HepG2 (cell line): ENCODE results near the gene TRPT1. TPM values are rescaled to one million over a fixed set of nuclear protein-coding genes. Genes with fewer than 3 reads are reported as not detected.

Experiments used
- ATAC-seq: fragments of 200-7000 bp; cut with Tn5 transposase; 3 replicates; pipeline ENCODE4 v1.9.1; 2020; ENCODE audit warnings: mild to moderate bottlenecking, moderate library complexity
- BruUV-seq: library from RNA; stranded (reverse); fragments of 400-500 nt; replicated peaks from 2 replicates; lab custom pipeline; 2021; lab: Mats Ljungman, UMichigan
- CTCF ChIA-PET: fragments of 300-600 bp; formaldehyde crosslinking; extraction: SDS; loops from one replicate; lab custom pipeline; 2021; ENCODE audit warnings: low total read pairs, inconsistent platforms, low intra/inter-chr PET ratio; lab: Yijun Ruan, JAX
- POLR2A ChIA-PET: fragments of 350-600 bp; sonication (Branson Sonifier 250); formaldehyde crosslinking; loops from one replicate; lab custom pipeline; 2020; ENCODE audit warnings: antibody characterized with exemption, inconsistent platforms; lab: Yijun Ruan, JAX
- DNase-seq: peaks from one replicate; pipeline ENCODE4 v3.0.0-alpha.2; 2015; ENCODE audit warnings: low spot score
- FAIRE-seq: peaks from 3 replicates; lab custom pipeline; 2011; peaks lifted over from hg19 to GRCh38; lab: Jason Lieb, UNC
- H2AFZ ChIP-seq: one replicate; pipeline ENCODE4 v1.6.1; 2011; ENCODE audit warnings: low read length, inconsistent platforms
- H3K27ac ChIP-seq: fragments of 300-600 bp; 3 replicates; pipeline ENCODE4 v1.8.0; 2011; ENCODE audit warnings: mixed run types, mild to moderate bottlenecking, mixed read lengths, low read length, inconsistent platforms; ENCODE audit not compliant: insufficient read depth; ENCODE audit errors: extremely low read length
- H3K27me3 ChIP-seq, 2 experiments: fragments of 200-600 bp in 1 of 2; 2 replicates in 1 of 2; 3 replicates in 1 of 2; pipeline versions ENCODE4 v1.6.0 to v1.8.0; 2011; ENCODE audit warnings: low read length in 2 of 2, mild to moderate bottlenecking in 2 of 2, moderate library complexity in 2 of 2, inconsistent platforms in 1 of 2; ENCODE audit not compliant: insufficient read depth in 2 of 2, control insufficient read depth in 1 of 2
- H3K36me3 ChIP-seq, 2 experiments: fragments of 200-600 bp in 1 of 2; replicated peaks in 1 of 2; 2 replicates in 1 of 2; 3 replicates in 1 of 2; pipeline versions ENCODE4 v1.5.1 to v1.8.0; 2011; ENCODE audit warnings: low read length in 2 of 2, inconsistent platforms in 1 of 2; ENCODE audit not compliant: insufficient read depth in 2 of 2, control insufficient read depth in 1 of 2
- H3K4me1 ChIP-seq: 2 replicates; pipeline ENCODE4 v1.5.1; 2012; ENCODE audit warnings: low read length, inconsistent platforms; ENCODE audit not compliant: insufficient read depth
- H3K4me2 ChIP-seq: 2 replicates; pipeline ENCODE4 v1.6.0; 2011; ENCODE audit warnings: low read depth, low read length, inconsistent platforms
- H3K4me3 ChIP-seq, 3 experiments: fragments of 200-600 bp in 1 of 3; sonication (generic), shearing (Covaris generic) in 1 of 3; replicated peaks in 1 of 3; 2 replicates each; pipeline ENCODE4 v1.5.1; 2011 to 2016; ENCODE audit warnings: low read length in 3 of 3, inconsistent platforms in 2 of 3, low read depth in 2 of 3, mild to moderate bottlenecking in 2 of 3, control low read depth in 1 of 3, mixed read lengths in 1 of 3; ENCODE audit not compliant: insufficient read depth in 1 of 3
- H3K79me2 ChIP-seq: one replicate; pipeline ENCODE4 v1.6.1; 2011; ENCODE audit warnings: low read length, inconsistent platforms; ENCODE audit not compliant: insufficient read depth
- H3K9ac ChIP-seq: 2 replicates; pipeline ENCODE4 v1.6.0; 2011; ENCODE audit warnings: mild to moderate bottlenecking, low read depth, low read length, inconsistent platforms; ENCODE audit not compliant: insufficient read depth
- H3K9me3 ChIP-seq: 2 replicates; pipeline ENCODE4 v1.5.1; 2012; ENCODE audit warnings: mild to moderate bottlenecking, low read length
- H4K20me1 ChIP-seq: 2 replicates; pipeline ENCODE4 v1.6.0; 2011; ENCODE audit warnings: inconsistent platforms, mild to moderate bottlenecking, low read length, moderate library complexity; ENCODE audit not compliant: insufficient read depth
- ARID4A ChIP-seq: sonication (generic); formaldehyde crosslinking; IDR thresholded peaks from 2 replicates; pipeline ENCODE4 v1.5.0; 2020; ENCODE audit warnings: mild to moderate bottlenecking, missing genetic modification reagents, borderline replicate concordance
- DMAP1 ChIP-seq: IDR thresholded peaks from 2 replicates; pipeline ENCODE4 v1.6.1; 2016
- GATA4 ChIP-seq: sonication (generic); IDR thresholded peaks from 2 replicates; pipeline ENCODE4 v1.6.1; 2016; ENCODE audit warnings: antibody characterized with exemption, low read depth, borderline replicate concordance
- HDAC2 ChIP-seq: sonication (generic); formaldehyde crosslinking; IDR thresholded peaks from 2 replicates; pipeline ENCODE4 v1.4.0; 2020; ENCODE audit warnings: missing genetic modification reagents
- IKZF1 ChIP-seq: fragments of 450-650 bp; IDR thresholded peaks from 2 replicates; pipeline ENCODE4 v1.7.1; 2016
- KIAA2018 ChIP-seq: sonication (generic); formaldehyde crosslinking; IDR thresholded peaks from 2 replicates; pipeline ENCODE4 v1.5.0; 2020; ENCODE audit warnings: mild to moderate bottlenecking, missing genetic modification reagents, borderline replicate concordance
- NR0B2 ChIP-seq: sonication (generic); formaldehyde crosslinking; IDR thresholded peaks from 2 replicates; pipeline ENCODE4 v1.4.0; 2020; ENCODE audit warnings: mild to moderate bottlenecking, missing genetic modification reagents
- PITX1 ChIP-seq: sonication (generic); formaldehyde crosslinking; IDR thresholded peaks from 2 replicates; pipeline ENCODE4 v1.5.1; 2020; ENCODE audit warnings: mild to moderate bottlenecking, missing genetic modification reagents
- POLR2G ChIP-seq: fragments of 200-400 bp; formaldehyde crosslinking; IDR thresholded peaks from 2 replicates; pipeline ENCODE4 v1.6.1; 2018; ENCODE audit warnings: mild to moderate bottlenecking, low read depth, low read length, moderate library complexity
- SNAPC2 ChIP-seq: sonication (generic); formaldehyde crosslinking; IDR thresholded peaks from 2 replicates; pipeline ENCODE4 v1.8.1; 2022; ENCODE audit warnings: mild to moderate bottlenecking, missing genetic modification reagents
- TFAP4 ChIP-seq: sonication (generic); IDR thresholded peaks from 2 replicates; pipeline ENCODE4 v1.6.1; 2016; ENCODE audit warnings: low read depth, borderline replicate concordance
- WGBS: methylation state at CpG from one replicate; pipeline ENCODE4 v1.1.6; 2017; ENCODE audit warnings: low lambda C conversion rate; 5-methylcytosine and 5-hydroxymethylcytosine counted together
- in situ Hi-C: cut with HindIII; loops from 2 replicates; pipeline ENCODE4 v1.10.0; 2017; ENCODE audit warnings: low pct_unique_long_range_greater_than_20kb; ENCODE audit not compliant: extremely low pct_ligation_motif_present
- intact Hi-C: fragments of 100-400 bp; cut with micrococcal nuclease; formaldehyde crosslinking; loops from one replicate; pipeline ENCODE4 v1.10.0; 2022; ENCODE audit not compliant: unreplicated experiment
- polyA plus RNA-seq, 8 experiments: library from polyadenylated mRNA; depleted of rRNA in 3 of 8; stranded (reverse) in 7 of 8; unstranded in 1 of 8; fragments of >200 nt; fragmentation: Illumina TruSeq in 4 of 8; extraction: Trizol in 4 of 8; gene quantifications; 2 replicates each; pipeline versions ENCODE4 v1.2.1 to v1.2.3, GENCODE V29; 2011 to 2016; ENCODE audit warnings: low read depth in 4 of 8, missing spikeins in 1 of 8, mixed read lengths in 1 of 8; ENCODE audit not compliant: insufficient read depth in 1 of 8
- total RNA-seq, 5 experiments: library from RNA; depleted of rRNA; stranded (reverse); fragments of >200 nt; fragmentation: Illumina TruSeq; extraction: Trizol; gene quantifications; 2 replicates each; pipeline ENCODE4 v1.2.3, GENCODE V29; 2016; ENCODE audit warnings: low read depth in 1 of 5

The TRPT1 gene
- total and polyA plus RNA-seq, 2 of the 13 experiments (the other 11 are each of a cell fraction or from before 2014, with no cell fraction given), result 24.8 to 40.7 TPM

- Histone ChIP-seq H3K9ac (no peak overlapping the region), H3K4me1 (peaks cover 10% of the 10 kb centered on the region), H3K9me3 (peaks cover 4% of the 10 kb centered on the region), H3K4me3 (no peak overlapping the region), H3K4me2 (no peak overlapping the region), H3K36me3 (no peaks in the 10 kb centered on the region), H4K20me1 (no peaks in the 10 kb centered on the region), H2AFZ (no peak overlapping the region), H3K27ac (no peak overlapping the region), H3K27me3 (no peaks in the 10 kb centered on the region), H3K79me2 (no peaks in the 10 kb centered on the region)
- intact Hi-C loops, result no loop called here
- BruUV-seq, result no TSS peak
- FAIRE-seq, result no peak
- ChIA-PET CTCF (no interaction called here), POLR2A (no interaction called here)
- no peak for ATAC-seq
- in situ Hi-C loops, result no loop called here
- WGBS, result 90% methylated on average over 8 of the region's 8 CpGs
- no peak for DNase-seq
- no peak for TF ChIP-seq PITX1 (CRISPR knock-in tag)
- TF ChIP-seq GATA4, result no peak
- no peak for TF ChIP-seq ARID4A (CRISPR knock-in tag)
- TF ChIP-seq KIAA2018 (CRISPR knock-in tag), result no peak
- no peak for TF ChIP-seq SNAPC2 (CRISPR knock-in tag)
- no peak for TF ChIP-seq DMAP1
- TF ChIP-seq HDAC2 (CRISPR knock-in tag), result no peak
- TF ChIP-seq POLR2G, result no peak
- TF ChIP-seq IKZF1, result no peak
- TF ChIP-seq TFAP4, result no peak
- TF ChIP-seq NR0B2 (CRISPR knock-in tag), result no peak
Measured at GRCh38 chr11:64176751-64177150, 49.2 kb downstream of the TRPT1 start.
